Ascending aorta (tissue), 2 donors: Measurements from ENCODE around the gene RGS5. TPM values are rescaled to one million over a fixed set of nuclear protein-coding genes. Genes with fewer than 3 reads are reported as not detected.

Experiments used
- DNase-seq, 2 donors: peaks; one replicate each; pipeline ENCODE4 v3.0.0-alpha.2; 2019; ENCODE audit warnings: low spot score in 2 of 2
- H3K27ac ChIP-seq, 2 donors: fragments of 200-600 bp; sonication (generic); one replicate each; pipeline ENCODE4 v1.5.1; 2016 to 2017; ENCODE audit warnings: mild to moderate bottlenecking in 1 of 2
- H3K27me3 ChIP-seq: fragments of 200-600 bp; sonication (generic); one replicate; pipeline ENCODE4 v1.5.1; 2017
- H3K36me3 ChIP-seq, 2 donors: fragments of 200-600 bp; sonication (generic); one replicate each; pipeline ENCODE4 v1.5.1; 2016
- H3K4me1 ChIP-seq, 2 donors: fragments of 200-600 bp; sonication (generic); one replicate each; pipeline ENCODE4 v1.5.1; 2016 to 2017; ENCODE audit warnings: mild to moderate bottlenecking in 1 of 2
- H3K4me3 ChIP-seq, 2 donors: fragments of 200-600 bp; sonication (generic); one replicate each; pipeline ENCODE4 v1.5.1; 2016 to 2017; ENCODE audit warnings: mild to moderate bottlenecking in 1 of 2
- H3K9me3 ChIP-seq, 2 donors: fragments of 200-600 bp; sonication (generic); one replicate each; pipeline ENCODE4 v1.5.1; 2016
- CTCF ChIP-seq, 3 experiments: fragments of 200-600 bp in 2 of 3; fragments of 450-650 bp in 1 of 3; sonication (generic) in 2 of 3; IDR thresholded peaks; one replicate each; pipeline ENCODE4 v1.5.1; 2016 to 2019; ENCODE audit warnings: antibody characterized with exemption in 3 of 3, mild to moderate bottlenecking in 1 of 3, moderate library complexity in 1 of 3
- intact Hi-C: fragments of 100-400 bp; cut with DNase I; formaldehyde crosslinking; loops from one replicate; pipeline ENCODE4 v1.15.1; 2023
- total RNA-seq: library from RNA; depleted of rRNA; stranded (reverse); fragments of >200 nt; gene quantifications from one replicate; pipeline ENCODE4 v1.1.0, GENCODE V29; 2016

The RGS5 gene
- total RNA-seq, 1 donor from 2014 or later: 732 TPM

GRCh38 chr1:163162381-163162914, 40.3 kb downstream of the RGS5 start:
- intact Hi-C loops: no loop called here
- no peaks in the 10 kb centered on the region for H3K9me3 ChIP-seq
- DNase-seq: no peak
- no peak overlapping the region for H3K4me3 ChIP-seq
- peaks cover 14 to 17% of the 10 kb centered on the region in 2 donors for H3K36me3 ChIP-seq
- no peak for TF ChIP-seq CTCF (IDR thresholded peaks at IDR 0.05)
- peaks cover 8 to 60% of the 10 kb centered on the region in 2 donors for H3K4me1 ChIP-seq
- H3K27me3 ChIP-seq: no peaks in the 10 kb centered on the region
- H3K27ac ChIP-seq: peak overlapping the region; percentile 68 to 77

- H3K27ac ChIP-seq: peak overlapping the region; percentile 68 to 77
- intact Hi-C loops: no loop called here
These were observed 40.9 kb downstream of the RGS5 start for GRCh38 chr1:163161841-163162240.

GRCh38 chr1:163161337-163161736, 41.4 kb downstream of the RGS5 start:
- Histone ChIP-seq H3K36me3 (peaks cover 12 to 17% of the 10 kb centered on the region in 2 donors), H3K27ac (peak overlapping the region; percentile 68 to 77), H3K27me3 (no peaks in the 10 kb centered on the region), H3K9me3 (no peaks in the 10 kb centered on the region), H3K4me1 (peaks cover 8 to 52% of the 10 kb centered on the region in 2 donors), H3K4me3 (no peak overlapping the region)
- intact Hi-C loops: no loop called here
- no peak for DNase-seq
- no peak for TF ChIP-seq CTCF (IDR thresholded peaks at IDR 0.05)

More at GRCh38 chr1:163161841-163162240, 40.9 kb downstream of the RGS5 start:
- H3K4me3 ChIP-seq: no peak overlapping the region
- H3K4me1 ChIP-seq: peaks cover 8 to 55% of the 10 kb centered on the region in 2 donors
- no peak for DNase-seq
- H3K9me3 ChIP-seq: no peaks in the 10 kb centered on the region
- H3K36me3 ChIP-seq: peaks cover 12 to 14% of the 10 kb centered on the region in 2 donors
- no peaks in the 10 kb centered on the region for H3K27me3 ChIP-seq
- TF ChIP-seq CTCF (IDR thresholded peaks at IDR 0.05): no peak

- Histone ChIP-seq H3K4me3 (peak overlapping the region in 1 of 2 donors; percentile 18), H3K27me3 (no peaks in the 10 kb centered on the region), H3K9me3 (no peaks in the 10 kb centered on the region), H3K36me3 (peaks cover 27 to 29% of the 10 kb centered on the region in 2 donors), H3K4me1 (peaks cover 5 to 18% of the 10 kb centered on the region in 2 donors), H3K27ac (peak overlapping the region; percentile 52 to 54)
- no peak for TF ChIP-seq CTCF (IDR thresholded peaks at IDR 0.05)
- no peak for DNase-seq
- intact Hi-C loops: no loop called here
These were observed 47.1 kb downstream of the RGS5 start for GRCh38 chr1:163155606-163156005.

GRCh38 chr1:163148911-163149310, 53.8 kb downstream of the RGS5 start:
- no peak overlapping the region for H3K4me3 ChIP-seq
- no peaks in the 10 kb centered on the region for H3K9me3 ChIP-seq
- H3K4me1 ChIP-seq: peaks cover 0 to 5% of the 10 kb centered on the region in 2 donors
- no peak for TF ChIP-seq CTCF (IDR thresholded peaks at IDR 0.05)
- H3K36me3 ChIP-seq: peaks cover 18 to 32% of the 10 kb centered on the region in 2 donors
- DNase-seq: no peak
- intact Hi-C loops: no loop called here
- H3K27ac ChIP-seq: peak overlapping the region in 1 of 2 donors; percentile 3
- no peaks in the 10 kb centered on the region for H3K27me3 ChIP-seq
